HEK293T (cell line): Measurements from ENCODE around the gene FRMD4B.

Experiments used
- BHLHE40 ChIP-seq: fragments of 450-650 bp; IDR thresholded peaks from 2 replicates; pipeline ENCODE4 v1.6.1; 2016; ENCODE audit warnings: mild to moderate bottlenecking, moderate library complexity, borderline replicate concordance
- FOXA1 ChIP-seq: fragments of 450-650 bp; IDR thresholded peaks from 2 replicates; pipeline ENCODE4 v1.6.1; 2016; ENCODE audit warnings: mild to moderate bottlenecking
- FOXK2 ChIP-seq: fragments of 450-650 bp; IDR thresholded peaks from 2 replicates; pipeline ENCODE4 v1.6.1; 2016; ENCODE audit warnings: mild to moderate bottlenecking
- FOXM1 ChIP-seq: fragments of 450-650 bp; IDR thresholded peaks from 2 replicates; pipeline ENCODE4 v1.6.1; 2017; ENCODE audit warnings: mild to moderate bottlenecking, borderline replicate concordance
- L3MBTL2 ChIP-seq: fragments of 450-650 bp; conservative IDR thresholded peaks from 2 replicates; pipeline ENCODE4 v1.6.1; 2016; ENCODE audit warnings: mild to moderate bottlenecking
- LEF1 ChIP-seq: fragments of 450-650 bp; IDR thresholded peaks from 2 replicates; pipeline ENCODE4 v1.6.1; 2017; ENCODE audit warnings: mild to moderate bottlenecking, borderline replicate concordance
- PKNOX1 ChIP-seq: fragments of 450-650 bp; IDR thresholded peaks from 2 replicates; pipeline ENCODE4 v1.6.1; 2016
- SP1 ChIP-seq: fragments of 450-650 bp; IDR thresholded peaks from 2 replicates; pipeline ENCODE4 v1.6.1; 2017
- TARDBP ChIP-seq: fragments of 450-650 bp; IDR thresholded peaks from 2 replicates; pipeline ENCODE4 v1.6.1; 2016
- ZNF384 ChIP-seq: fragments of 450-650 bp; IDR thresholded peaks from 2 replicates; pipeline ENCODE4 v1.6.1; 2016

GRCh38 chr3:69318410-69318809, 67.5 kb downstream of the FRMD4B start:
- no peak for TF ChIP-seq FOXK2
- TF ChIP-seq FOXM1: no peak
- TF ChIP-seq ZNF384: no peak
- TF ChIP-seq PKNOX1: no peak
- TF ChIP-seq LEF1: no peak
- no peak for TF ChIP-seq L3MBTL2
- TF ChIP-seq SP1: no peak
- no peak for TF ChIP-seq FOXA1
- no peak for TF ChIP-seq TARDBP
- no peak for TF ChIP-seq BHLHE40
